Erythroblast (primary cell): ENCODE results near the gene PRRX2.

Experiments
- GATA1 ChIP-seq: IDR thresholded peaks from 2 replicates; pipeline ENCODE4 v1.6.1; 2011; ENCODE audit warnings: low read depth, mild to moderate bottlenecking, control low read depth, low read length, moderate library complexity
- POLR2A ChIP-seq: IDR thresholded peaks from 2 replicates; pipeline ENCODE4 v1.6.1; 2011; ENCODE audit warnings: mild to moderate bottlenecking, low read length

- TF ChIP-seq POLR2A (no peak), GATA1 (no peak)
These were observed 18.8 kb upstream of the PRRX2 start for GRCh38 chr9:129646654-129647053.
